ENCODE results near the gene FAM110A. TPM values are rescaled to one million over a fixed set of nuclear protein-coding genes. Genes with fewer than 3 reads are reported as not detected.

Gene FAM110A
- total and polyA plus RNA-seq, 9 of the 15 experiments (the other 6 are each of a cell fraction or from before 2014, with no cell fraction given) = 0.73 to 15.5 (median 3.6) TPM

- H3K9me1 ChIP-seq (ENCODE audit: control insufficient read depth, insufficient read depth, low read length) = no peaks in the 10 kb centered on the region
- no peaks in the 10 kb centered on the region for H3K36me3 ChIP-seq (ENCODE audit: control insufficient read depth, insufficient read depth, low read length)
- ATAC-seq (no peak), DNase-seq (ENCODE audit: extremely low read depth in 1 of 4, low spot score in 3 of 4) (no peak), FAIRE-seq (no peak)
- H4K20me1 ChIP-seq (replicated peaks; ENCODE audit: control insufficient read depth, insufficient read depth, low read length) = no peaks in the 10 kb centered on the region
- intact Hi-C loops (cut with micrococcal nuclease) = no loop called here
- BruUV-seq (replicated peaks) = no TSS peak
- TF ChIP-seq ZFP36 (IDR thresholded peaks at IDR 0.05; ENCODE audit: low read depth, low read length, partially characterized antibody) = peak; percentile 80
- TF ChIP-seq ZNF695 (CRISPR knock-in tag; IDR thresholded peaks at IDR 0.05) = no peak
- TF ChIP-seq, protein P1, sequence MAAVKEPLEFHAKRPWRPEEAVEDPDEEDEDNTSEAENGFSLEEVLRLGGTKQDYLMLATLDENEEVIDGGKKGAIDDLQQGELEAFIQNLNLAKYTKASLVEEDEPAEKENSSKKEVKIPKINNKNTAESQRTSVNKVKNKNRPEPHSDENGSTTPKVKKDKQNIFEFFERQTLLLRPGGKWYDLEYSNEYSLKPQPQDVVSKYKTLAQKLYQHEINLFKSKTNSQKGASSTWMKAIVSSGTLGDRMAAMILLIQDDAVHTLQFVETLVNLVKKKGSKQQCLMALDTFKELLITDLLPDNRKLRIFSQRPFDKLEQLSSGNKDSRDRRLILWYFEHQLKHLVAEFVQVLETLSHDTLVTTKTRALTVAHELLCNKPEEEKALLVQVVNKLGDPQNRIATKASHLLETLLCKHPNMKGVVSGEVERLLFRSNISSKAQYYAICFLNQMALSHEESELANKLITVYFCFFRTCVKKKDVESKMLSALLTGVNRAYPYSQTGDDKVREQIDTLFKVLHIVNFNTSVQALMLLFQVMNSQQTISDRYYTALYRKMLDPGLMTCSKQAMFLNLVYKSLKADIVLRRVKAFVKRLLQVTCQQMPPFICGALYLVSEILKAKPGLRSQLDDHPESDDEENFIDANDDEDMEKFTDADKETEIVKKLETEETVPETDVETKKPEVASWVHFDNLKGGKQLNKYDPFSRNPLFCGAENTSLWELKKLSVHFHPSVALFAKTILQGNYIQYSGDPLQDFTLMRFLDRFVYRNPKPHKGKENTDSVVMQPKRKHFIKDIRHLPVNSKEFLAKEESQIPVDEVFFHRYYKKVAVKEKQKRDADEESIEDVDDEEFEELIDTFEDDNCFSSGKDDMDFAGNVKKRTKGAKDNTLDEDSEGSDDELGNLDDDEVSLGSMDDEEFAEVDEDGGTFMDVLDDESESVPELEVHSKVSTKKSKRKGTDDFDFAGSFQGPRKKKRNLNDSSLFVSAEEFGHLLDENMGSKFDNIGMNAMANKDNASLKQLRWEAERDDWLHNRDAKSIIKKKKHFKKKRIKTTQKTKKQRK (IDR thresholded peaks at IDR 0.05; ENCODE audit: borderline replicate concordance, low read depth, low read length) = peak; percentile 41; the same call in 1 of the 2 replicates
- no peak overlapping the region for H3K4me2 ChIP-seq (ENCODE audit: insufficient read depth, low read length)
- no peaks in the 10 kb centered on the region for H3K4me1 ChIP-seq (replicated peaks in 1 of 2; ENCODE audit: control insufficient read depth in 2 of 2, insufficient read depth in 2 of 2, low read length in 2 of 2)
- 29% methylated on average over 1 of the region's 1 CpG for WGBS (ENCODE audit: insufficient coverage, low coverage, missing lambda C conversion rate)
- no peak overlapping the region for H2AFZ ChIP-seq (ENCODE audit: low read depth, low read length)
- ChIA-PET CTCF (ENCODE audit: low intra/inter-chr PET ratio) (no interaction called here), POLR2A (no interaction called here)
- H3K79me2 ChIP-seq (ENCODE audit: control insufficient read depth, insufficient read depth, low read length) = no peaks in the 10 kb centered on the region
- no peaks in the 10 kb centered on the region for H3K9me3 ChIP-seq (replicated peaks; ENCODE audit: control insufficient read depth, insufficient read depth, low read depth, low read length)
- H3K9ac ChIP-seq (ENCODE audit: insufficient read depth in 1 of 2, low read depth in 2 of 2, low read length in 2 of 2) = no peak overlapping the region
- H3K4me3 ChIP-seq = no peak overlapping the region
- no peaks in the 10 kb centered on the region for H3K27me3 ChIP-seq (ENCODE audit: control insufficient read depth in 2 of 2, insufficient read depth in 2 of 2, low read length in 2 of 2)
- in situ Hi-C loops (cut with MboI) = no loop called here
- no peak overlapping the region for H3K27ac ChIP-seq (ENCODE audit: extremely low read depth, low read depth, low read length)
Measured at GRCh38 chr20:805713-806112, 27.8 kb upstream of the FAM110A start.
